WTC11 (cell line): ENCODE data around the gene MAP4K1. TPM values are rescaled to one million over a fixed set of nuclear protein-coding genes. Genes with fewer than 3 reads are reported as not detected.

Source experiments
- ATAC-seq: fragments of 200-7000 bp; cut with Tn5 transposase; 2 replicates; pipeline ENCODE4 v1.10.0; 2021; ENCODE audit warnings: mild to moderate bottlenecking, moderate library complexity
- CTCF ChIA-PET: fragments of 300-600 bp; sonication (Branson Sonifier 250); formaldehyde crosslinking; loops from one replicate; lab custom pipeline; 2021; ENCODE audit warnings: antibody characterized with exemption; lab: Charles Lee
- POLR2A ChIA-PET: fragments of 350-600 bp; sonication (Branson Sonifier 250); formaldehyde crosslinking; loops from one replicate; lab custom pipeline; 2021; ENCODE audit warnings: antibody characterized with exemption; lab: Charles Lee
- DNase-seq: peaks from one replicate; pipeline ENCODE4 v3.0.0; 2021; ENCODE audit warnings: low spot score
- H3K27ac Mint-ChIP-seq: 2 replicates; pipeline ENCODE4 v1.8.0; 2021; ENCODE audit warnings: mixed read lengths
- H3K27me3 Mint-ChIP-seq: 2 replicates; pipeline ENCODE4 v1.8.0; 2021; ENCODE audit warnings: low read depth, mild to moderate bottlenecking, moderate library complexity, mixed read lengths
- H3K36me3 Mint-ChIP-seq: 2 replicates; pipeline ENCODE4 v1.8.0; 2021; ENCODE audit warnings: mixed read lengths
- H3K4me1 Mint-ChIP-seq: 2 replicates; pipeline ENCODE4 v1.8.0; 2022; ENCODE audit warnings: mixed read lengths
- H3K4me3 Mint-ChIP-seq: 2 replicates; pipeline ENCODE4 v1.8.0; 2021; ENCODE audit warnings: mild to moderate bottlenecking, moderate library complexity, mixed read lengths
- H3K9me3 Mint-ChIP-seq: 2 replicates; pipeline ENCODE4 v1.8.0; 2021; ENCODE audit warnings: mixed read lengths
- AR ChIP-seq: fragments of 250-450 bp; sonication (Bioruptor Pico); IDR thresholded peaks from 2 replicates; pipeline ENCODE4 v1.9.0; 2021; ENCODE audit warnings: mild to moderate bottlenecking
- ETV6 ChIP-seq: sonication (generic); formaldehyde crosslinking; IDR thresholded peaks from 2 replicates; pipeline ENCODE4 v1.8.1; 2022; ENCODE audit warnings: mild to moderate bottlenecking, missing genetic modification reagents
- GABPB1 ChIP-seq: sonication (generic); formaldehyde crosslinking; IDR thresholded peaks from 2 replicates; pipeline ENCODE4 v1.8.1; 2023; ENCODE audit warnings: mild to moderate bottlenecking, missing genetic modification reagents
- GTF2I ChIP-seq: fragments of 250-450 bp; sonication (Bioruptor Pico); conservative IDR thresholded peaks from 2 replicates; pipeline ENCODE4 v1.4.0; 2021; ENCODE audit warnings: mild to moderate bottlenecking
- IRF2 ChIP-seq: sonication (generic); formaldehyde crosslinking; IDR thresholded peaks from 2 replicates; pipeline ENCODE4 v1.8.0; 2022; ENCODE audit warnings: low read depth, missing genetic modification reagents, borderline replicate concordance
- MXD4 ChIP-seq: fragments of 250-450 bp; sonication (Bioruptor Pico); IDR thresholded peaks from 2 replicates; pipeline ENCODE4 v1.8.0; 2021; ENCODE audit warnings: mild to moderate bottlenecking, moderate library complexity, borderline replicate concordance
- NFE2L1 ChIP-seq: sonication (generic); formaldehyde crosslinking; IDR thresholded peaks from 2 replicates; pipeline ENCODE4 v1.8.1; 2023; ENCODE audit warnings: missing genetic modification reagents
- NR3C1 ChIP-seq: sonication (generic); formaldehyde crosslinking; conservative IDR thresholded peaks from 2 replicates; pipeline ENCODE4 v1.8.1; 2023; ENCODE audit warnings: low read depth, mild to moderate bottlenecking, missing genetic modification reagents
- OVOL2 ChIP-seq: fragments of 250-450 bp; sonication (Bioruptor Pico); IDR thresholded peaks from 2 replicates; pipeline ENCODE4 v1.9.0; 2021; ENCODE audit warnings: mild to moderate bottlenecking, borderline replicate concordance
- RELA ChIP-seq: sonication (generic); formaldehyde crosslinking; IDR thresholded peaks from 2 replicates; pipeline ENCODE4 v1.8.1; 2022; ENCODE audit warnings: missing genetic modification reagents, mild to moderate bottlenecking, borderline replicate concordance
- TEAD4 ChIP-seq: sonication (generic); formaldehyde crosslinking; IDR thresholded peaks from 2 replicates; pipeline ENCODE4 v1.8.0; 2022; ENCODE audit warnings: mild to moderate bottlenecking, missing genetic modification reagents
- ZNF416 ChIP-seq: fragments of 250-450 bp; sonication (Bioruptor Pico); IDR thresholded peaks from 2 replicates; pipeline ENCODE4 v1.9.0; 2021; ENCODE audit warnings: mild to moderate bottlenecking, inconsistent platforms
- total RNA-seq: library from RNA; stranded (reverse); gene quantifications from 3 replicates; pipeline ENCODE4 v1.2.3, GENCODE V29; 2021
- TF ChIP-seq, protein P1 (sequence below): sonication (generic); formaldehyde crosslinking; IDR thresholded peaks from 2 replicates; pipeline ENCODE4 v1.8.1; 2023; ENCODE audit warnings: mild to moderate bottlenecking, missing genetic modification reagents
- TF ChIP-seq, protein P2 (sequence below): sonication (generic); formaldehyde crosslinking; IDR thresholded peaks from 2 replicates; pipeline ENCODE4 v1.8.1; 2022; ENCODE audit warnings: low read depth, missing genetic modification reagents, borderline replicate concordance
- TF ChIP-seq, protein P3 (sequence below): sonication (generic); formaldehyde crosslinking; IDR thresholded peaks from 2 replicates; pipeline ENCODE4 v1.8.0; 2022; ENCODE audit warnings: mild to moderate bottlenecking, missing genetic modification reagents
- TF ChIP-seq, protein P4 (sequence below): sonication (generic); formaldehyde crosslinking; IDR thresholded peaks from 2 replicates; pipeline ENCODE4 v1.8.0; 2022; ENCODE audit warnings: mild to moderate bottlenecking, missing genetic modification reagents
- TF ChIP-seq, protein P5 (sequence below): sonication (generic); formaldehyde crosslinking; IDR thresholded peaks from 2 replicates; pipeline ENCODE4 v1.8.1; 2022; ENCODE audit warnings: mild to moderate bottlenecking, missing genetic modification reagents, moderate library complexity, borderline replicate concordance

The MAP4K1 gene
- total RNA-seq, 1 experiment from 2014 or later = 14.0 TPM

- TF ChIP-seq, protein P1, sequence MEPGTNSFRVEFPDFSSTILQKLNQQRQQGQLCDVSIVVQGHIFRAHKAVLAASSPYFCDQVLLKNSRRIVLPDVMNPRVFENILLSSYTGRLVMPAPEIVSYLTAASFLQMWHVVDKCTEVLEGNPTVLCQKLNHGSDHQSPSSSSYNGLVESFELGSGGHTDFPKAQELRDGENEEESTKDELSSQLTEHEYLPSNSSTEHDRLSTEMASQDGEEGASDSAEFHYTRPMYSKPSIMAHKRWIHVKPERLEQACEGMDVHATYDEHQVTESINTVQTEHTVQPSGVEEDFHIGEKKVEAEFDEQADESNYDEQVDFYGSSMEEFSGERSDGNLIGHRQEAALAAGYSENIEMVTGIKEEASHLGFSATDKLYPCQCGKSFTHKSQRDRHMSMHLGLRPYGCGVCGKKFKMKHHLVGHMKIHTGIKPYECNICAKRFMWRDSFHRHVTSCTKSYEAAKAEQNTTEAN = no peak
- TF ChIP-seq ZNF416 (no peak), TEAD4 (CRISPR knock-in tag) (no peak), AR (no peak), IRF2 (CRISPR knock-in tag) (no peak), GTF2I (CRISPR knock-in tag) (no peak), NR3C1 (CRISPR knock-in tag) (no peak)
- TF ChIP-seq, protein P2, sequence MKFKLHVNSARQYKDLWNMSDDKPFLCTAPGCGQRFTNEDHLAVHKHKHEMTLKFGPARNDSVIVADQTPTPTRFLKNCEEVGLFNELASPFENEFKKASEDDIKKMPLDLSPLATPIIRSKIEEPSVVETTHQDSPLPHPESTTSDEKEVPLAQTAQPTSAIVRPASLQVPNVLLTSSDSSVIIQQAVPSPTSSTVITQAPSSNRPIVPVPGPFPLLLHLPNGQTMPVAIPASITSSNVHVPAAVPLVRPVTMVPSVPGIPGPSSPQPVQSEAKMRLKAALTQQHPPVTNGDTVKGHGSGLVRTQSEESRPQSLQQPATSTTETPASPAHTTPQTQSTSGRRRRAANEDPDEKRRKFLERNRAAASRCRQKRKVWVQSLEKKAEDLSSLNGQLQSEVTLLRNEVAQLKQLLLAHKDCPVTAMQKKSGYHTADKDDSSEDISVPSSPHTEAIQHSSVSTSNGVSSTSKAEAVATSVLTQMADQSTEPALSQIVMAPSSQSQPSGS = no peak
- TF ChIP-seq, protein P3, sequence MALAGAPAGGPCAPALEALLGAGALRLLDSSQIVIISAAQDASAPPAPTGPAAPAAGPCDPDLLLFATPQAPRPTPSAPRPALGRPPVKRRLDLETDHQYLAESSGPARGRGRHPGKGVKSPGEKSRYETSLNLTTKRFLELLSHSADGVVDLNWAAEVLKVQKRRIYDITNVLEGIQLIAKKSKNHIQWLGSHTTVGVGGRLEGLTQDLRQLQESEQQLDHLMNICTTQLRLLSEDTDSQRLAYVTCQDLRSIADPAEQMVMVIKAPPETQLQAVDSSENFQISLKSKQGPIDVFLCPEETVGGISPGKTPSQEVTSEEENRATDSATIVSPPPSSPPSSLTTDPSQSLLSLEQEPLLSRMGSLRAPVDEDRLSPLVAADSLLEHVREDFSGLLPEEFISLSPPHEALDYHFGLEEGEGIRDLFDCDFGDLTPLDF (CRISPR knock-in tag) = no peak
- TF ChIP-seq, protein P4, sequence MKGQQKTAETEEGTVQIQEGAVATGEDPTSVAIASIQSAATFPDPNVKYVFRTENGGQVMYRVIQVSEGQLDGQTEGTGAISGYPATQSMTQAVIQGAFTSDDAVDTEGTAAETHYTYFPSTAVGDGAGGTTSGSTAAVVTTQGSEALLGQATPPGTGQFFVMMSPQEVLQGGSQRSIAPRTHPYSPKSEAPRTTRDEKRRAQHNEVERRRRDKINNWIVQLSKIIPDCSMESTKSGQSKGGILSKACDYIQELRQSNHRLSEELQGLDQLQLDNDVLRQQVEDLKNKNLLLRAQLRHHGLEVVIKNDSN (CRISPR knock-in tag) = no peak
These were observed 43.0 kb upstream of the MAP4K1 start (continued) for GRCh38 chr19:38660724-38661123.

GRCh38 chr19:38658462-38659306 is 40.9 kb upstream of the MAP4K1 start:
- Mint-ChIP-seq H3K36me3 (peaks cover 17% of the 10 kb centered on the region), H3K27me3 (no peaks in the 10 kb centered on the region), H3K9me3 (no peaks in the 10 kb centered on the region), H3K4me3 (no peak overlapping the region; the same call in 1 of the 2 replicates), H3K27ac (peak overlapping the region; percentile 93), H3K4me1 (peaks cover 96% of the 10 kb centered on the region)
- CTCF ChIA-PET = interaction anchor here (0.7 to 1.8 kb wide), 2 partner anchors 21 to 24 kb away, joined by 4 to 8 read pairs; no protein-coding TSS in a partner anchor
- 0 out of 2 replicates have a peak, but pooled peaks have one; percentile 33 for TF ChIP-seq GABPB1
- TF ChIP-seq, protein P5, sequence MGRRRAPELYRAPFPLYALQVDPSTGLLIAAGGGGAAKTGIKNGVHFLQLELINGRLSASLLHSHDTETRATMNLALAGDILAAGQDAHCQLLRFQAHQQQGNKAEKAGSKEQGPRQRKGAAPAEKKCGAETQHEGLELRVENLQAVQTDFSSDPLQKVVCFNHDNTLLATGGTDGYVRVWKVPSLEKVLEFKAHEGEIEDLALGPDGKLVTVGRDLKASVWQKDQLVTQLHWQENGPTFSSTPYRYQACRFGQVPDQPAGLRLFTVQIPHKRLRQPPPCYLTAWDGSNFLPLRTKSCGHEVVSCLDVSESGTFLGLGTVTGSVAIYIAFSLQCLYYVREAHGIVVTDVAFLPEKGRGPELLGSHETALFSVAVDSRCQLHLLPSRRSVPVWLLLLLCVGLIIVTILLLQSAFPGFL (CRISPR knock-in tag) = no peak
- no peak for TF ChIP-seq NFE2L1 (CRISPR knock-in tag)
- no peak for TF ChIP-seq ETV6
- no peak for TF ChIP-seq MXD4 (CRISPR knock-in tag)
- no peak for TF ChIP-seq RELA
- no peak for TF ChIP-seq OVOL2 (CRISPR knock-in tag)
- POLR2A ChIA-PET = interaction anchor here (0.6 to 1.7 kb wide), 4 partner anchors 11 to 60 kb away, joined by 3 to 6 read pairs (median 4); partner anchors contain the start of gene ACTN4
- ATAC-seq = no peak
- no peak for DNase-seq
